ENCODE measurements around the gene JUN.
"Not testable (repeated sequence)": the region's sequence is repeated elsewhere in the genome, so short reads cannot be mapped to it uniquely, and the experiment has no call there.

Gene JUN

DNA sequence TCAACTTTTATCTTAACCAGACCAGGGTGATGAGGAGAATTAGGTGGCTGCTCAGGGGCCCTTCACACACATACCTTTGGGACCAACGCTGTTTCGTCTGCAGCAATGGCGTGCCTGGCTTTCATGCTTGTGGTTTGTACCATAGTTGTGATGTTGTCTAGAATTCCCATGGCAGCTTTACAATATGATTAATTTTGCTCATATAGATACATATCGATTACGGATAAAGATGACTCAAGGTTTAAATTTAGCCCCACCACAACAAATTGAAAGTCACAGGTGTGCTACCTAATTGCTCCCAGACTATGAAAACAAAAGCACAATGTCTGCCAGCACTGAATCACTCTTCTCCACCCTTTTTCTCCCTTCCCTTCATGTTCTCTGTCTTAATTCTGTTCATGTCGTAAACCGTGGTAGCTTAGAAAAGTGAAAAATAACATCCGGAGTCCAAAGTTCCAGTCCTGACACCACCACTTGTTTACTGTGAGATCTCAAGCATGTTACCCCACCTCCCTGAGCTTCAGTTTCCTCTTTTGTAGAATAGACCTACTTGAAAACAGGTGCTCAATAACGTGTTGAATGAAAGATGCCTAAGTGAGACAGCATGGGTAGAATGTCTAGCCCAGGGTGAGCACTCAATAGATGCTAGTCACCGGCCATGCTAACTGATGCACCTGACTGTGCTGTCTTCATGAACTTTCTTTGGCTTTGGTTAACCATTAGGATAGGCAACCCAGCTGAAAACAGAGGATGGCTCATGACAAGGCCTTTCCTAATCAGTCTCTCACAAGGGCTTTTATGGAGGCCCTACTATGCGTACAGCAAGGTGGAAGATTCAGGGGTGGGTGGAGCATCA is 22.1 kb upstream of the JUN start:
- DNase-seq = no peak

GRCh38 chr1:58804853-58805565 is 21.2 kb upstream of the JUN start:
- no peak for DNase-seq

DNA sequence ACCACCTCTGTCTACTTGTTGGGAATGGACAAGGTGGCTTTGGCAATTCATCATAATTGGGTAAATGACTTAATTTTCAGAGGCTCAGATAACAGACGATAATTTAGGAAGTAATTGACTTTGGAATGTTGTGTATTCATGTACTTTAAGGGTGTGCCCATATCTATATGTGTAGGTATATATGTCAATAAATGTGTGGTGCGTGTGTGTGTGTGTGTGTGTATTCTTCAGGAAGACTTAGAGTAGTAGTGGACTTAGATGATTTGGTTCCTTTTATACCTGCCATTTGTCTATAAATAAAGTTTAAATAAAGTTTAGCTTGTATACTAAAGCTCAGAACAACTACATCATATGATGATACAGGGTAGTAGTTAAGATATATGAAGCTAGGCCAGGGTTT is 20.0 kb upstream of the JUN start:
- DNase-seq = no peak

GRCh38 chr1:58802640-58803399 is 19.0 kb upstream of the JUN start:
- no peak for DNase-seq

DNA sequence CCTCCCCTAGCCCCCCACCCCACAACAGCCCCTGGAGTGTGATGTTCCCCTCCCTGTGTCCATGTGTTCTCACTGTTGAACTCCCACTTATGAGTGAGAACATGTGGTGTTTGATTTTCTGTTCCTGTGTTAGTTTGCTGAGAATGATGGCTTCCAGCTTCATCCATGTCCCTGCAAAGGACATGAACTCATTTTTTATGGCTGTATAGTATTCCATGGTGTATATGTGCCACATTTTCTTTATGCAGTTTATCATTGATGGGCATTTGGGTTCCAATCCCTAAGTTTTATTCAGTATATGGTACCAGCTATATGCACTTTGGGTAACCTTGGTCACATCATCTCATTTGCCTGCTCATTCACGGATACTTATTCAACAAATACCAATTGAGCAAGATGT is 17.4 kb upstream of the JUN start:
- DNase-seq = not testable (repeated sequence)

DNA sequence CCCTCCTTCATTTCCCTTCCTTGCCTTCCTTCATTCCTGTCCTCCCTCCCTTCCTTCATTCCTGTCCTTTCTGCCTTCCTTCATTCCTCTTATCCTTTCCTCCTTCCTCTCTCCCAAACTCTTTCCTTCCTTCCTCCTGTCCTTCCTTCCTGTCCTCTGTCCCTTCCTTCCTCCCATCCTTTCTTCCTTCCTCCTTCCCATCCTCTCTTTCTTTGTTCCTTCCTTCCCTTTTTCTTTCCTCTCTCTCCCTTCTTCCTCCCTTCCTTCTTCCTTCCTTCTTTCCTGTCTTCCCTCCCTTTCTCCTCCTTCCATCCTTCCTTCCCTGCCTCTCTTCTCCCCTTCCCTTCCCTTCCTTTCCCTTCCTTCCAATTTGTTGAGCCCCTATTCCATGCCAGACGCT is 15.8 kb upstream of the JUN start:
- DNase-seq = no peak

GRCh38 chr1:58798910-58799442 is 15.1 kb upstream of the JUN start:
- no peak for DNase-seq

DNA sequence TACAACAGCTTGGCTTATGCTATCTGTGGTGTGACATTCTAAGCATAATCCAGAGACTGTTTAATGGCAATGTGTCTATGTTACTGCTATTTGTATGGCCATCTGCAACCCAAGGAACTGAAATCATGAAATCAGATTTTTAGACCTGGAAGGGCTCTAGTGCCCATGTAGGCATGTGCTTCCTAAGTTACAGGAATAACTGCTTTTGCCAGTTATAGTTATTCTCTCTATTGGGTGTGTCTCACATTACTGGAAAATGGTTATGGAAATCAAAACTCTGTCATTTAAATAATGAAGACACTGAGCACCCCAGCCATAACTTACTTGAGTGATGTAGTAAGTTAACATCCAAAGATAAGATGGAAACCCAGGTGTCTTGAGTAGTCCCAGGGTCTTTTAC is 12.6 kb upstream of the JUN start:
- DNase-seq = no peak

DNA sequence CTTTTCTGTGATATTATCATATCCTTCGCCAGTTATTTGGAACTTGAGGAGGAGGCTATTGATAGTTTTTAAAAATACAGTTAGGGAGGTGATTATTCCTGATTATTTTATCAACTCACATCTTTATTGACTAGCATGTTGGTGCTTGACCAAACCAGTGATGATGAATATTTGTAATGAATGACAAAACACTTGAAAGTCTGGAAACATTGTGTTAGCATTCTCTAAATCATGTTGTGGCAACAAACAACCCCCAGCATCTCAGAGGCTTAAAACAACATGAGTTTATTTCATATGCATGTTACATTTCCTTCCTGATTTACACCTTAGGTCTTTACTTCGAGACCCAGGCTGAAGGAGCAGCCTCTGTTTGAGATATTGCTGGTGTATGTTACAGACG is 10.7 kb upstream of the JUN start:
- no peak for DNase-seq

DNA sequence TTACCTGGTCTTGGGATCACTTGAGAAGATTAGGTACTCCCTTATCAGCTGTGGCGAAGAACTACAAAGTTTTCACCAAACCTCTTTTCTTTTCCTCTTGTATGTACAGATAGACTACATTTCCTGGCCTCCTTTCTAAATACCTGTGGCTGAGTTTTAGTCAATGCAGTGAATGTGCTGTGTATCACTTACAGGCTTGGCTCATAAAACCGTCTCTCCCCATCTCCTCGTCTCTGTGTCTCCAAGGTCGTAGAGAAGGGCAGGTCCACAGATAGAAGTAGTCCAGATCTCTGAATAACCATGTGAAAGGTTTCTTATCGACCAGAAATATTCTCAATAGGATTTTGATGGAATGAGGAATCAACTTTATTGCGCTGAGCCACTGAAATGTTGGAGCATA is 9.0 kb upstream of the JUN start:
- no peak for DNase-seq

DNA sequence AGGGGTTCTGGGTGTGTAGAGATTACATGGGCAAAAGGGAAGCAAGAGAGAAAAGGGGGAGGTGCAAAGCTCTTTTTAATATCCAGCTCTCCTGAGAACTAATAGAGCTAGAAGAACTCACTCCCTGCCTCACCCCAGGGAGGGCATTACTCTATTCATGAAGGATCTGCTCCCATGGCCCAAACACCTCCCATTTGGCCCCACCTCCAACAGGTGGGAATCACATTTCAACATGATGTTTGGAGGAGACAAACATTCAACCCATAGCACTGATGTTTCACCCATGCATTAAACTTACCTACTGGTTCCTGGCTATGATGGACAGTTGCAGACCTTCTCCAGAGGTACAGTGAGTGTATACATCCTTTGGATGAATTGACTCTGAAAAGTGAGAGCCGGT is 7.3 kb upstream of the JUN start:
- no peak for DNase-seq

GRCh38 chr1:58789996-58790660 is 6.3 kb upstream of the JUN start:
- no peak for DNase-seq

DNA sequence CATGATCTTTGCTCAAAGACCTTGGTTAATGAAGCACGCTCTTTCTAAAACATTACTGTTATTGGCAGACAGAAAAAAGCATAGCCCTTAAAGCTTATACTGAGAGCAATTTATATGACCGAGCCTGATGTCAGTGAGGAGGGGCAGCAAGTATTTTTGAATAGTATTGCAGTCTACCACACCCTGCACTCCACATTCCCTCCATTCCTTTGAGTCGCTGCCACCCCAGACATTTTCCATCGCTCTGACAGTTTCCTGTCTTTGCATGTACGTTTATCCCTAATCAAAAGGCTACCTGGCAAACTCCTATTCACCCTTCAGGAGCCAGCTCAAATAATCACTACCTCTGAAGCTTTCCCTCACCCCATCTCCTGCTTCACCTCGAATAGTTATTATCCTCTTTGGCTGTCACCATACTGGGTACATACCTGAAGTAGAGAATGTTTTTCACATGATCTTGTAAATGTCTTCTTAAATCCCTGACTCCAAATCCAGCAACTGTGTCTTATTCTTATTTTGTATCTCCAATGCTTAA is 5.5 kb upstream of the JUN start:
- no peak for DNase-seq

- DNase-seq = no peak
Observed at GRCh38 chr1:58788259-58788658, 4.4 kb upstream of the JUN start.

- DNase-seq = no peak
Observed at GRCh38 chr1:58786927-58787245, 3.0 kb upstream of the JUN start.

DNA sequence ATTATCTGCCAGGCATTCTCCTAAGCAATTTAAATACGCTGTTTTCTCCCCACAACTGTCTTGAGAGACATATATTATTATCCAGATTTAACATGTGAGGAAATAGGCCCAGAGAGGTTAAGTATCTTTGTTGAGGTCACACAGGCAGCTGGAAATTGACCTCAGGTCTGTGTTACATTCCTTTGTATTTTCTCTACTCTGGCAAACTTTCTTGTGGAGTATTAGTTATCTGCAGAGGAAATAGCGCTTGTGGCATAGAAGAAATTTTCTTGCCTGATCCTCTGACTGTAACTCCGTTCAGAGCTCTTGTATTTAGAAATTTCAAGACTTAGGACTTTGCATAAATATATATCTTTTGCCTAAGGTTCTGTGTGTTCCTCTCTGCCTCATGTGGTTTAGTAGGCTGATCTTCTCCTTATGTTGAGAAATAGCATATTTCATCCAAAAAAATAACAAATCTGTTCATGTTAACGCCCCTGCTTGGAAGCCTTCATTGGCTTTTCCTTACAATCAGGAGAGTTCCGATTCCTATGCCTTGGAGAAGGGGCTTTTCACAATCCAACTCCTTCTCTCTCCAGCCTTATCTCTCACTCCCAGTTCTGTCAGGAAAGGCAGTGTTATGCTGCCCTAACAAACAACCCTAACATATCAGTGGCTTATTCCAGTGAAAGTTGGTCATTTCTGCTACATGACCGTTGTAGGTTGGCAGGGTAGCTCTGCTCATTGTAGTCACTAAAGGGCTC is 2.5 kb upstream of the JUN start:
- DNase-seq = no peak

- no peak for DNase-seq
Observed at GRCh38 chr1:58785442-58786058, 1.7 kb upstream of the JUN start.

GRCh38 chr1:58784758-58785441 is 1.1 kb upstream of the JUN start:
- DNase-seq = peak; percentile 4

- peak; percentile 24 for DNase-seq
Observed at GRCh38 chr1:58783090-58783992, 506 bp downstream of the JUN start.

Data from hematopoietic multipotent progenitor cell treated with erythropoietin and hydrocortisone succinate and interleukin-3 and kit ligand, for 8 days (in vitro differentiated cells).